Measurements from ENCODE around the gene SCMH1.

GRCh38 chr1:40988280-40988679 is 253.8 kb downstream of the SCMH1 start:
- TF ChIP-seq TAF1 (IDR thresholded peaks at IDR 0.05; ENCODE audit: low read depth) (no peak), CTCF (IDR thresholded peaks at IDR 0.05; ENCODE audit: poor library complexity, severe bottlenecking) (no peak), POLR2AphosphoS5 (IDR thresholded peaks at IDR 0.05) (no peak), EZH2 (IDR thresholded peaks at IDR 0.05; ENCODE audit: borderline replicate concordance, insufficient read depth, low read length, poor library complexity, severe bottlenecking) (no peak), EP300 (conservative IDR thresholded peaks at IDR 0.05; ENCODE audit: poor library complexity, severe bottlenecking) (no peak)

Data from neural cell (in vitro differentiated cells).